ENCODE measurements around the gene RABGEF1. TPM values are rescaled to one million over a fixed set of nuclear protein-coding genes. Genes with fewer than 3 reads are reported as not detected.

Gene RABGEF1
- total and polyA plus RNA-seq, 9 of the 15 experiments (the other 6 are each of a cell fraction or from before 2014, with no cell fraction given), result 7.0 to 29.3 (median 20.5) TPM

DNA sequence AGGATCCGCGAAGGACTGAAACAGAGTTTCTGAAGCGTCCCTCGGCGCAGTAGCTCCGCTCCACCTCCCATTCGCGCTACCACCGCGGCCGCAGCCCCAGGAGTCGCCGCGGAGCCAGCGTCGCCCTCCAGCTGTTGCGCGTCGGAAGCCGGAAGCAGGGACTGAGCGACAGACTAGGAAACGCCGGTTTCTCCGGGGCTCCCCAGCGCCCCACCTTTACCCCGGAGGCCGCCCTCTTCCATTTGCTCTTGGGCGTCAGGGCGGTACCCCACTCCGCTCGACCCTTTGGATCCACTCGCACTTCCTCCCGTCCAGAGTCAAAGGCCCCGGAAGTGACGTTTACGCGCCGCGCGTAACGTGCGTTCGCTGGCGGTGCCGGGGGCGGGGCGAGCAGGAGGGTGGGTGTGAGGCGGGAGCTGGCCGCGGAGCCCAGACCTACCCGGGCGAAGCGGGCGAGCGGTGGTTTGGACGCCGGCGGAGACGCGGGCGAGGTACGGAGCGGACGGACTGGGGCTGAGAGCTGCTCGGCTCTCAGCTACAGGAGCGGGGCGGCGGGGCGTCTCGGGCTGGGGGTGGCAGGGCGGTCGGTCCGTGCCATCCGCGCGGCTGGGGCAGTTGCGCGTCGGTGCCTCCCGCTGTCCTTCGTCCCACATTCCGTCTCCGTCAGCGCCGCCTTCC is at the start of gene RABGEF1 (continued):
- TF ChIP-seq, protein P1, sequence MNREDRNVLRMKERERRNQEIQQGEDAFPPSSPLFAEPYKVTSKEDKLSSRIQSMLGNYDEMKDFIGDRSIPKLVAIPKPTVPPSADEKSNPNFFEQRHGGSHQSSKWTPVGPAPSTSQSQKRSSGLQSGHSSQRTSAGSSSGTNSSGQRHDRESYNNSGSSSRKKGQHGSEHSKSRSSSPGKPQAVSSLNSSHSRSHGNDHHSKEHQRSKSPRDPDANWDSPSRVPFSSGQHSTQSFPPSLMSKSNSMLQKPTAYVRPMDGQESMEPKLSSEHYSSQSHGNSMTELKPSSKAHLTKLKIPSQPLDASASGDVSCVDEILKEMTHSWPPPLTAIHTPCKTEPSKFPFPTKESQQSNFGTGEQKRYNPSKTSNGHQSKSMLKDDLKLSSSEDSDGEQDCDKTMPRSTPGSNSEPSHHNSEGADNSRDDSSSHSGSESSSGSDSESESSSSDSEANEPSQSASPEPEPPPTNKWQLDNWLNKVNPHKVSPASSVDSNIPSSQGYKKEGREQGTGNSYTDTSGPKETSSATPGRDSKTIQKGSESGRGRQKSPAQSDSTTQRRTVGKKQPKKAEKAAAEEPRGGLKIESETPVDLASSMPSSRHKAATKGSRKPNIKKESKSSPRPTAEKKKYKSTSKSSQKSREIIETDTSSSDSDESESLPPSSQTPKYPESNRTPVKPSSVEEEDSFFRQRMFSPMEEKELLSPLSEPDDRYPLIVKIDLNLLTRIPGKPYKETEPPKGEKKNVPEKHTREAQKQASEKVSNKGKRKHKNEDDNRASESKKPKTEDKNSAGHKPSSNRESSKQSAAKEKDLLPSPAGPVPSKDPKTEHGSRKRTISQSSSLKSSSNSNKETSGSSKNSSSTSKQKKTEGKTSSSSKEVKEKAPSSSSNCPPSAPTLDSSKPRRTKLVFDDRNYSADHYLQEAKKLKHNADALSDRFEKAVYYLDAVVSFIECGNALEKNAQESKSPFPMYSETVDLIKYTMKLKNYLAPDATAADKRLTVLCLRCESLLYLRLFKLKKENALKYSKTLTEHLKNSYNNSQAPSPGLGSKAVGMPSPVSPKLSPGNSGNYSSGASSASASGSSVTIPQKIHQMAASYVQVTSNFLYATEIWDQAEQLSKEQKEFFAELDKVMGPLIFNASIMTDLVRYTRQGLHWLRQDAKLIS (CRISPR knock-in tag; IDR thresholded peaks at IDR 0.05), result peak; percentile 15; the same call in 1 of the 2 replicates

- H2AFZ ChIP-seq (ENCODE audit: low read depth, low read length), result no peak overlapping the region
- intact Hi-C loops (cut with micrococcal nuclease) (no loop called here), in situ Hi-C loops (cut with MboI) (no loop called here)
- TF ChIP-seq ZNF232 (CRISPR knock-in tag; IDR thresholded peaks at IDR 0.05) (no peak), ZNF75A (CRISPR knock-in tag; IDR thresholded peaks at IDR 0.05) (no peak), GATAD2B (IDR thresholded peaks at IDR 0.05; ENCODE audit: borderline replicate concordance) (no peak)
- TF ChIP-seq, protein P1 (CRISPR knock-in tag; IDR thresholded peaks at IDR 0.05), result no peak
- no peak overlapping the region for H3K9ac ChIP-seq (ENCODE audit: insufficient read depth in 1 of 2, low read depth in 2 of 2, low read length in 2 of 2)
- WGBS (ENCODE audit: insufficient coverage, low coverage, missing lambda C conversion rate), result 71% methylated on average over 4 of the region's 4 CpGs
- ATAC-seq (no peak), DNase-seq (ENCODE audit: extremely low read depth in 1 of 4, low spot score in 3 of 4) (no peak), FAIRE-seq (no peak)
- H4K20me1 ChIP-seq (replicated peaks; ENCODE audit: control insufficient read depth, insufficient read depth, low read length), result peaks cover under 1% of the 10 kb centered on the region; the same call in 1 of the 2 replicates
- no TSS peak for BruUV-seq (replicated peaks)
- ChIA-PET POLR2A (interaction anchor here (0.7 to 1.0 kb wide), 2 partner anchors 12 to 29 kb away, joined by 3 to 5 read pairs; no protein-coding TSS in a partner anchor), CTCF (ENCODE audit: low intra/inter-chr PET ratio) (no interaction called here)
- no peaks in the 10 kb centered on the region for H3K27me3 ChIP-seq (ENCODE audit: control insufficient read depth in 2 of 2, insufficient read depth in 2 of 2, low read length in 2 of 2)
- no peak overlapping the region for H3K4me3 ChIP-seq
- no peaks in the 10 kb centered on the region for H3K9me3 ChIP-seq (replicated peaks; ENCODE audit: control insufficient read depth, insufficient read depth, low read depth, low read length)
- H3K4me1 ChIP-seq (replicated peaks in 1 of 2; ENCODE audit: control insufficient read depth in 2 of 2, insufficient read depth in 2 of 2, low read length in 2 of 2), result peaks cover 0 to 9% of the 10 kb centered on the region in 2 experiments; a peak in 1 of 5 replicates
- no peak overlapping the region for H3K27ac ChIP-seq (ENCODE audit: extremely low read depth, low read depth, low read length)
- H3K79me2 ChIP-seq (ENCODE audit: control insufficient read depth, insufficient read depth, low read length), result peaks cover 1% of the 10 kb centered on the region; the same call in 1 of the 3 replicates
- no peaks in the 10 kb centered on the region for H3K36me3 ChIP-seq (ENCODE audit: control insufficient read depth, insufficient read depth, low read length)
- H3K9me1 ChIP-seq (ENCODE audit: control insufficient read depth, insufficient read depth, low read length), result no peaks in the 10 kb centered on the region
- no peak overlapping the region for H3K4me2 ChIP-seq (ENCODE audit: insufficient read depth, low read length)
Observed at GRCh38 chr7:66693331-66693730, 47.2 kb upstream of the RABGEF1 start.
